ENCODE results near the gene CAPS2. TPM values are rescaled to one million over a fixed set of nuclear protein-coding genes. Genes with fewer than 3 reads are reported as not detected.

CAPS2 gene
- total and polyA plus RNA-seq, 9 of the 15 experiments (the other 6 are each of a cell fraction or from before 2014, with no cell fraction given) = 0.10 to 0.82 (median 0.47) TPM; not detected in 1

GRCh38 chr12:75245108-75245507, 85.0 kb downstream of the CAPS2 start:
- Histone ChIP-seq H3K79me2 (ENCODE audit: control insufficient read depth, insufficient read depth, low read length) (no peaks in the 10 kb centered on the region), H3K4me2 (ENCODE audit: insufficient read depth, low read length) (no peak overlapping the region), H3K27ac (ENCODE audit: extremely low read depth, low read depth, low read length) (no peak overlapping the region), H3K9ac (ENCODE audit: insufficient read depth in 1 of 2, low read depth in 2 of 2, low read length in 2 of 2) (no peak overlapping the region), H2AFZ (ENCODE audit: low read depth, low read length) (no peak overlapping the region), H3K4me3 (no peak overlapping the region), H3K27me3 (ENCODE audit: control insufficient read depth in 2 of 2, insufficient read depth in 2 of 2, low read length in 2 of 2) (no peaks in the 10 kb centered on the region), H4K20me1 (replicated peaks; ENCODE audit: control insufficient read depth, insufficient read depth, low read length) (no peaks in the 10 kb centered on the region), H3K9me1 (ENCODE audit: control insufficient read depth, insufficient read depth, low read length) (no peaks in the 10 kb centered on the region), H3K36me3 (ENCODE audit: control insufficient read depth, insufficient read depth, low read length) (no peaks in the 10 kb centered on the region), H3K9me3 (replicated peaks; ENCODE audit: control insufficient read depth, insufficient read depth, low read depth, low read length) (no peaks in the 10 kb centered on the region; the same call in none of the 2 replicates), H3K4me1 (replicated peaks in 1 of 2; ENCODE audit: control insufficient read depth in 2 of 2, insufficient read depth in 2 of 2, low read length in 2 of 2) (no peaks in the 10 kb centered on the region)
- ATAC-seq (no peak), DNase-seq (ENCODE audit: extremely low read depth in 1 of 4, low spot score in 3 of 4) (no peak), FAIRE-seq (no peak)
- in situ Hi-C loops (cut with MboI) = no loop called here
- BruUV-seq (replicated peaks) = no TSS peak
- CTCF ChIA-PET (ENCODE audit: low intra/inter-chr PET ratio) = no interaction called here
- intact Hi-C loops (cut with micrococcal nuclease) = no loop called here
- POLR2A ChIA-PET = no interaction called here
- TF ChIP-seq ZC3H4 (CRISPR knock-in tag; IDR thresholded peaks at IDR 0.05; ENCODE audit: borderline replicate concordance) (no peak), KAT2B (IDR thresholded peaks at IDR 0.05; ENCODE audit: low read depth, low read length) (no peak), NEUROD1 (IDR thresholded peaks at IDR 0.05; ENCODE audit: borderline replicate concordance, low read depth, low read length, partially characterized antibody) (no peak), BCL6 (CRISPR knock-in tag; IDR thresholded peaks at IDR 0.05) (no peak), EZH2 (IDR thresholded peaks at IDR 0.05; ENCODE audit: borderline replicate concordance, low read depth, low read length) (no peak), ZFP1 (CRISPR knock-in tag; IDR thresholded peaks at IDR 0.05) (no peak), CLOCK (CRISPR knock-in tag; IDR thresholded peaks at IDR 0.05; ENCODE audit: borderline replicate concordance) (no peak), ETV6 (IDR thresholded peaks at IDR 0.05; ENCODE audit: borderline replicate concordance in 1 of 2, low read depth in 2 of 2, low read length in 1 of 2) (no peak), ETV6 (CRISPR knock-in tag; IDR thresholded peaks at IDR 0.05; ENCODE audit: borderline replicate concordance) (no peak), WHSC1 (IDR thresholded peaks at IDR 0.05; ENCODE audit: low read length) (no peak), NCOR1 (IDR thresholded peaks at IDR 0.05) (no peak), RAD21 (CRISPR knock-in tag; conservative IDR thresholded peaks at IDR 0.05 in 1 of 2, IDR thresholded peaks at IDR 0.05 in 1 of 2) (no peak), RFX7 (CRISPR knock-in tag; IDR thresholded peaks at IDR 0.05) (no peak), IRF9 (tag; IDR thresholded peaks at IDR 0.05) (no peak), PCBP2 (IDR thresholded peaks at IDR 0.05; ENCODE audit: low read depth, low read length, poor library complexity, severe bottlenecking) (no peak), MAFG (tag; conservative IDR thresholded peaks at IDR 0.05) (peak; percentile 65), ZNF146 (CRISPR knock-in tag; IDR thresholded peaks at IDR 0.05; ENCODE audit: unreplicated experiment) (no peak), ZNF316 (IDR thresholded peaks at IDR 0.05) (peak; percentile 67), ZBTB43 (CRISPR knock-in tag; IDR thresholded peaks at IDR 0.05) (no peak), ZNF644 (tag; IDR thresholded peaks at IDR 0.05; ENCODE audit: low read depth) (no peak), PML (IDR thresholded peaks at IDR 0.05; ENCODE audit: low read length) (no peak)
